Keratinocyte (primary cell): ENCODE results near the gene TBKBP1.

Experiments used
- EZH2 ChIP-seq: IDR thresholded peaks from one replicate; pipeline ENCODE4 v1.6.1; 2012; ENCODE audit warnings: inconsistent platforms, mild to moderate bottlenecking, low read length, moderate library complexity
- TF ChIP-seq, protein P1 (sequence below), 3 experiments: IDR thresholded peaks in 1 of 3; conservative IDR thresholded peaks in 1 of 3; optimal IDR thresholded peaks in 1 of 3; 2 replicates in 2 of 3; 3 replicates in 1 of 3; pipeline versions ENCODE3 to v1.5.1; 2011; ENCODE audit warnings: low read length in 3 of 3, mild to moderate bottlenecking in 3 of 3, moderate library complexity in 2 of 3, control low read depth in 1 of 3, inconsistent platforms in 1 of 3; ENCODE audit not compliant: insufficient read depth in 2 of 3; ENCODE audit errors: extremely low read depth in 1 of 3

DNA sequence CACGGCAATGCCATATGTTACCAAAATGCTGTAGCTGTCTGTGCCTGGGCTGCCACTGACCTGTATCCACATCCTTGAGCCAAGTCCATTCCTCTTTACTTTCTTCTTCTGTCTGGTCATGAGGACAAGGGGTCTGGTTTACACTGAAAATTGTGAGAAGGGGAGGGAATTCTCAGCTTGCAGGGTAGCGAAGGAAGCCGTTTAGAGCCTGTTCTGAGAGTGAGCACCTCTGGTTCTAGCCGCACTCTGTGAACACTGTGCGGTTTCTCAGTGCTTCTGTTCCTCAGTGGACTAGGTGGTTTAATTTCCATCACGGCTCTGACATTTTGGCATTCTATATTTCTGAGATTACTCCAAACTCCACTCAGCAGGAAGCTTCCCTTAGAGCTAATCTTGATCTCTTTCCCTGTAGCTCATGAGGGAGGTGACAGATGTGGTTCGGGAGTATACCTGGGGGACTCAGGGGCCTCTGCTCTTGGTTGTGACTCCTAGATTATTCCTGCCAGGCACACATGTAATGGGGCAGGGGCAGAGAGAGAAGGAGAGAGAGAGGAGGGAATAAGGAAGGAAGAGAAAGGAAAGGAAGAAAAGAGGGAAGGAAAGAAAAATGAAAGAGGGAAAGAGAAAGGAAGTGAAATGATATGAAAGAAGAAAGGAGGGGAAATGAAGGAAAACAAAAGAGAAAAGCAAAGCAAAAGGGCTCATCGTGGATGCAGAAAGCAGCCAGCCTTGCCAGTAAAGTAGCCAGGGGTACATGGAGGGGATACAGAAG lies 24.9 kb downstream of the TBKBP1 start:
- TF ChIP-seq, protein P1, sequence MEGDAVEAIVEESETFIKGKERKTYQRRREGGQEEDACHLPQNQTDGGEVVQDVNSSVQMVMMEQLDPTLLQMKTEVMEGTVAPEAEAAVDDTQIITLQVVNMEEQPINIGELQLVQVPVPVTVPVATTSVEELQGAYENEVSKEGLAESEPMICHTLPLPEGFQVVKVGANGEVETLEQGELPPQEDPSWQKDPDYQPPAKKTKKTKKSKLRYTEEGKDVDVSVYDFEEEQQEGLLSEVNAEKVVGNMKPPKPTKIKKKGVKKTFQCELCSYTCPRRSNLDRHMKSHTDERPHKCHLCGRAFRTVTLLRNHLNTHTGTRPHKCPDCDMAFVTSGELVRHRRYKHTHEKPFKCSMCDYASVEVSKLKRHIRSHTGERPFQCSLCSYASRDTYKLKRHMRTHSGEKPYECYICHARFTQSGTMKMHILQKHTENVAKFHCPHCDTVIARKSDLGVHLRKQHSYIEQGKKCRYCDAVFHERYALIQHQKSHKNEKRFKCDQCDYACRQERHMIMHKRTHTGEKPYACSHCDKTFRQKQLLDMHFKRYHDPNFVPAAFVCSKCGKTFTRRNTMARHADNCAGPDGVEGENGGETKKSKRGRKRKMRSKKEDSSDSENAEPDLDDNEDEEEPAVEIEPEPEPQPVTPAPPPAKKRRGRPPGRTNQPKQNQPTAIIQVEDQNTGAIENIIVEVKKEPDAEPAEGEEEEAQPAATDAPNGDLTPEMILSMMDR (optimal IDR thresholded peaks at IDR 0.05 in 1 of 3, IDR thresholded peaks at IDR 0.05 in 1 of 3, conservative IDR thresholded peaks at IDR 0.05 in 1 of 3; ENCODE audit: extremely low read depth in 1 of 3, insufficient read depth in 2 of 3, low read length in 3 of 3) = no peak
- no peak for TF ChIP-seq EZH2
